ENCODE results near the gene PCSK6.

DNA sequence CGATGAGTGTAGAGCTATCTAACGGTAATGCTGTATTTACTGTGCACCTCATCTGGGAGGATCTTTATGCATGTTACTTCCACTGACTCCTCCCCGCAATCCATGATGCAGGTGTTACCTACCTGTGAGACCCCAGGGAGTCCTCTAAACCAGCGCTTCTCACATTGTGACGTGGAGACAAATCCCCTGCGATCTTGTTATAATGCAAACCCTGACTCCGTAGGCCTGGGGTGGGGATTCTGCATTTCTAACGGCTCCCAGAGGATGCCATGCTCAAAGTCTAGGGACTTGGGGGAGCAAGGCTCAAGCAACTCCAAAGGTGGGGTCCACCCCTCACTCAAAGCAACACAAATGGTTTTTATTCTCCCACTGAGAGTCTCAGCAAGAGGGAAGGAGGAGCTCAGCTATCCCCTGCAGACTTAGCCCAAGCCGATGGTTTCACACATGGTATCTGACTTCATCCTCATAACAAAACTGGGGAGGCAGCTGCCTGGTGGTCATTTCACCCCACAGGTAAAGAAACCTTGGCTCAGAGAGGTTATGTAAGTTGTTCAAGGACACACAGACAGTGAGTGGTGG, 63.6 kb downstream of the PCSK6 start:
- TF ChIP-seq, protein P1, sequence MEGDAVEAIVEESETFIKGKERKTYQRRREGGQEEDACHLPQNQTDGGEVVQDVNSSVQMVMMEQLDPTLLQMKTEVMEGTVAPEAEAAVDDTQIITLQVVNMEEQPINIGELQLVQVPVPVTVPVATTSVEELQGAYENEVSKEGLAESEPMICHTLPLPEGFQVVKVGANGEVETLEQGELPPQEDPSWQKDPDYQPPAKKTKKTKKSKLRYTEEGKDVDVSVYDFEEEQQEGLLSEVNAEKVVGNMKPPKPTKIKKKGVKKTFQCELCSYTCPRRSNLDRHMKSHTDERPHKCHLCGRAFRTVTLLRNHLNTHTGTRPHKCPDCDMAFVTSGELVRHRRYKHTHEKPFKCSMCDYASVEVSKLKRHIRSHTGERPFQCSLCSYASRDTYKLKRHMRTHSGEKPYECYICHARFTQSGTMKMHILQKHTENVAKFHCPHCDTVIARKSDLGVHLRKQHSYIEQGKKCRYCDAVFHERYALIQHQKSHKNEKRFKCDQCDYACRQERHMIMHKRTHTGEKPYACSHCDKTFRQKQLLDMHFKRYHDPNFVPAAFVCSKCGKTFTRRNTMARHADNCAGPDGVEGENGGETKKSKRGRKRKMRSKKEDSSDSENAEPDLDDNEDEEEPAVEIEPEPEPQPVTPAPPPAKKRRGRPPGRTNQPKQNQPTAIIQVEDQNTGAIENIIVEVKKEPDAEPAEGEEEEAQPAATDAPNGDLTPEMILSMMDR (IDR thresholded peaks at IDR 0.05) = no peak
- no peak for TF ChIP-seq POLR2A (IDR thresholded peaks at IDR 0.05)

Data from sigmoid colon (tissue), 3 donors.